SK-N-SH treated with all-trans-retinoic acid at 6 μM for 48 hours (cell line): ENCODE results near the gene MLX.

Source experiments
- ATAC-seq: fragments of 200-7000 bp; cut with Tn5 transposase; 3 replicates; pipeline ENCODE4 v1.9.1; 2020; ENCODE audit warnings: mild to moderate bottlenecking, moderate library complexity
- ARNTL ChIP-seq: fragments of 450-650 bp; formaldehyde crosslinking; IDR thresholded peaks from 2 replicates; pipeline ENCODE4 v1.5.0; 2020; ENCODE audit warnings: low read depth, mild to moderate bottlenecking, moderate library complexity, borderline replicate concordance
- BACH2 ChIP-seq: fragments of 250-450 bp; sonication (Bioruptor Pico); IDR thresholded peaks from 2 replicates; pipeline ENCODE4 v1.9.0; 2021; ENCODE audit warnings: mild to moderate bottlenecking, borderline replicate concordance
- CSDC2 ChIP-seq: fragments of 250-450 bp; sonication (Bioruptor Pico); IDR thresholded peaks from 2 replicates; pipeline ENCODE4 v1.5.0; 2020; ENCODE audit warnings: mild to moderate bottlenecking, moderate library complexity
- ESRRG ChIP-seq: fragments of 250-450 bp; sonication (Bioruptor Pico); IDR thresholded peaks from 2 replicates; pipeline ENCODE4 v1.6.1; 2021; ENCODE audit warnings: mild to moderate bottlenecking
- GLIS3 ChIP-seq: fragments of 250-450 bp; sonication (Bioruptor Pico); IDR thresholded peaks from 2 replicates; pipeline ENCODE4 v1.5.0; 2020; ENCODE audit warnings: mild to moderate bottlenecking, moderate library complexity
- ISL1 ChIP-seq: fragments of 250-450 bp; sonication (Bioruptor Pico); IDR thresholded peaks from 2 replicates; pipeline ENCODE4 v2.1.2; 2022; ENCODE audit warnings: mild to moderate bottlenecking, moderate library complexity
- OSR1 ChIP-seq: fragments of 250-450 bp; sonication (Bioruptor Pico); IDR thresholded peaks from 2 replicates; pipeline ENCODE4 v1.8.0; 2022; ENCODE audit warnings: moderate library complexity, mild to moderate bottlenecking, inconsistent platforms
- RARB ChIP-seq: fragments of 250-450 bp; sonication (Bioruptor Pico); IDR thresholded peaks from 2 replicates; pipeline ENCODE4 v1.8.0; 2021; ENCODE audit warnings: mild to moderate bottlenecking, moderate library complexity
- TCF4 ChIP-seq: fragments of 250-450 bp; sonication (Bioruptor Pico); IDR thresholded peaks from 2 replicates; pipeline ENCODE4 v1.8.0; 2021; ENCODE audit warnings: mild to moderate bottlenecking, moderate library complexity, borderline replicate concordance
- TOX ChIP-seq: fragments of 250-450 bp; sonication (Bioruptor Pico); IDR thresholded peaks from 2 replicates; pipeline ENCODE4 v1.8.0; 2021; ENCODE audit warnings: mild to moderate bottlenecking, moderate library complexity, borderline replicate concordance
- ZC3H10 ChIP-seq: fragments of 250-450 bp; sonication (Bioruptor Pico); IDR thresholded peaks from 2 replicates; pipeline ENCODE4 v1.5.1; 2021; ENCODE audit warnings: mild to moderate bottlenecking, moderate library complexity
- ZFP3 ChIP-seq: fragments of 250-450 bp; sonication (Bioruptor Pico); IDR thresholded peaks from 2 replicates; pipeline ENCODE4 v1.5.0; 2020; ENCODE audit warnings: mild to moderate bottlenecking, moderate library complexity
- ZFP30 ChIP-seq: fragments of 450-650 bp; formaldehyde crosslinking; IDR thresholded peaks from 2 replicates; pipeline ENCODE4 v1.5.0; 2022; ENCODE audit warnings: mild to moderate bottlenecking, moderate library complexity
- ZNF565 ChIP-seq: fragments of 450-650 bp; formaldehyde crosslinking; conservative IDR thresholded peaks from 2 replicates; pipeline ENCODE4 v1.5.0; 2020; ENCODE audit warnings: low read depth, mild to moderate bottlenecking, moderate library complexity
- ZNF70 ChIP-seq: fragments of 450-650 bp; formaldehyde crosslinking; IDR thresholded peaks from 2 replicates; pipeline ENCODE4 v1.5.0; 2020; ENCODE audit warnings: mild to moderate bottlenecking, moderate library complexity
- ZNF8 ChIP-seq: fragments of 450-650 bp; formaldehyde crosslinking; IDR thresholded peaks from 2 replicates; pipeline ENCODE4 v1.5.0; 2020; ENCODE audit warnings: mild to moderate bottlenecking, moderate library complexity
- TF ChIP-seq, protein P1 (sequence below): fragments of 250-450 bp; sonication (Bioruptor Pico); IDR thresholded peaks from 2 replicates; pipeline ENCODE4 v1.8.0; 2020; ENCODE audit warnings: mild to moderate bottlenecking, moderate library complexity, borderline replicate concordance
- TF ChIP-seq, protein P2 (sequence below): fragments of 250-450 bp; sonication (Bioruptor Pico); IDR thresholded peaks from 2 replicates; pipeline ENCODE4 v1.5.1; 2021; ENCODE audit warnings: mild to moderate bottlenecking, moderate library complexity
- TF ChIP-seq, protein P3 (sequence below): fragments of 250-450 bp; sonication (Bioruptor Pico); IDR thresholded peaks from 2 replicates; pipeline ENCODE4 v1.8.0; 2021; ENCODE audit warnings: low read depth, mild to moderate bottlenecking, moderate library complexity, borderline replicate concordance

Gene MLX

DNA sequence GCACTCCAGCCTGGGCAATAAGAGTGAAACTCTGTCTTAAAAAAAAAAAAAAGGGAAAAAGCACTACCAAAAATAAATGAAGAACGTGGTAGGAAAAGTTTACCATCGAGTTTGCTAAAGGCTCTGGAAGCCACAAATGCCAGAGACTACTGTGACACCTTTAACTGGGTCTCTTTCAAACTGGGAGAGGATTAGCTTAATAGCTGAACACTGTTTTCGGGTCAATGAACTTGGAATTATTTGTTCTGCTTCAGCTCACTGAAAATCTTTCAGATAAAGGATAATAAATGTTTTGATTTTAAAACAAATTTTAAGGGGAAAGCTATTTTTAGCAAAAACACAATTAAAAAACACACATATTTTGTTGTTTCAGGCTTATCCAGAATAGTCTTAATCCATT lies 40.9 kb downstream of the MLX start (continued):
- TF ChIP-seq, protein P1, sequence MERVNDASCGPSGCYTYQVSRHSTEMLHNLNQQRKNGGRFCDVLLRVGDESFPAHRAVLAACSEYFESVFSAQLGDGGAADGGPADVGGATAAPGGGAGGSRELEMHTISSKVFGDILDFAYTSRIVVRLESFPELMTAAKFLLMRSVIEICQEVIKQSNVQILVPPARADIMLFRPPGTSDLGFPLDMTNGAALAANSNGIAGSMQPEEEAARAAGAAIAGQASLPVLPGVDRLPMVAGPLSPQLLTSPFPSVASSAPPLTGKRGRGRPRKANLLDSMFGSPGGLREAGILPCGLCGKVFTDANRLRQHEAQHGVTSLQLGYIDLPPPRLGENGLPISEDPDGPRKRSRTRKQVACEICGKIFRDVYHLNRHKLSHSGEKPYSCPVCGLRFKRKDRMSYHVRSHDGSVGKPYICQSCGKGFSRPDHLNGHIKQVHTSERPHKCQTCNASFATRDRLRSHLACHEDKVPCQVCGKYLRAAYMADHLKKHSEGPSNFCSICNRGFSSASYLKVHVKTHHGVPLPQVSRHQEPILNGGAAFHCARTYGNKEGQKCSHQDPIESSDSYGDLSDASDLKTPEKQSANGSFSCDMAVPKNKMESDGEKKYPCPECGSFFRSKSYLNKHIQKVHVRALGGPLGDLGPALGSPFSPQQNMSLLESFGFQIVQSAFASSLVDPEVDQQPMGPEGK (CRISPR knock-in tag) = no peak
- TF ChIP-seq, all 23 proteins: peak for 0

DNA sequence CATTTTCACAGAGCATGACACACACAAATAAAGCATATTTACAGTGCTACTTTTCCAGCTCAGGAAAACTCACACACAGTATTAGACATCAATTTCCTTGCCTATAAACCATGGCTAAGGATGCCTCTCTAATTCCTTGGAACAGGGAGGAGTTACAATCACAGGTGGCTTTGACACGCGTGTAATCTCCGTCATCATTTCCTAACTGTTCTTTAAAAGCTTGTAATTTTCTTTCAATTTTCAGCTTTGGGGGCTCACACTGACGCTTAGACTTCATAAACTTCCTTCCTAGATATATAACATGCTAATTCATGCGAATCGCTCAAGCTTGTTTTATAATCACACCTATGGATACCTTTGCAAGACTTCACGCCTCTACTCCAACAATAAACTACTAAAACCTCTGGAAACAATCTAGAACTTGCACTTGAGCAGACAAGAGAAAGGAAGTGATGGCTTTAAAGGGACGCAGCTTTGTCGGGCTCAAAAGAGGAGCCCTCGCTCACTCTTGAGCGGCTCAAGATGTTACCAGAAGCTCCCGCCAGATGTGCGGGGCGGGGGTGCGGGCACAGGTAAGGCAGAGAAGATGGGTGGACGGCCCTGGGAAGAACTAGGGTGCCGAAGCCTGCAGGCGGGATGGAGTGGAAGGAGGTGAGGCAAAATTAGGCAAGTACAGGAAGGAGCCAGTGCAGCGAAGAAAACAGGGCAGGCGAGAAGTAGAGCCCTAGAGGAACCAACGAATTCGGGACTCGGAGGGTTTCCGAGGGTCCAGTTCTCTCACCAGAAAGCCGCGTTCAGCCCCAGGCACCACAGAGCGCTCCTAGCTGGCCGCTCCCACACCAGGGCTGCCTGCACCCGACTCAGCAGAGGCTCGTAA lies 41.6 kb downstream of the MLX start:
- TF ChIP-seq, protein P2, sequence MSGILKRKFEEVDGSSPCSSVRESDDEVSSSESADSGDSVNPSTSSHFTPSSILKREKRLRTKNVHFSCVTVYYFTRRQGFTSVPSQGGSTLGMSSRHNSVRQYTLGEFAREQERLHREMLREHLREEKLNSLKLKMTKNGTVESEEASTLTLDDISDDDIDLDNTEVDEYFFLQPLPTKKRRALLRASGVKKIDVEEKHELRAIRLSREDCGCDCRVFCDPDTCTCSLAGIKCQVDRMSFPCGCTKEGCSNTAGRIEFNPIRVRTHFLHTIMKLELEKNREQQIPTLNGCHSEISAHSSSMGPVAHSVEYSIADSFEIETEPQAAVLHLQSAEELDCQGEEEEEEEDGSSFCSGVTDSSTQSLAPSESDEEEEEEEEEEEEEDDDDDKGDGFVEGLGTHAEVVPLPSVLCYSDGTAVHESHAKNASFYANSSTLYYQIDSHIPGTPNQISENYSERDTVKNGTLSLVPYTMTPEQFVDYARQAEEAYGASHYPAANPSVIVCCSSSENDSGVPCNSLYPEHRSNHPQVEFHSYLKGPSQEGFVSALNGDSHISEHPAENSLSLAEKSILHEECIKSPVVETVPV = no peak
- no peak for TF ChIP-seq RARB
- no peak for TF ChIP-seq ZNF565
- no peak for TF ChIP-seq TCF4 (CRISPR knock-in tag)
- peak; percentile 76 for TF ChIP-seq ZFP3
- TF ChIP-seq, protein P3, sequence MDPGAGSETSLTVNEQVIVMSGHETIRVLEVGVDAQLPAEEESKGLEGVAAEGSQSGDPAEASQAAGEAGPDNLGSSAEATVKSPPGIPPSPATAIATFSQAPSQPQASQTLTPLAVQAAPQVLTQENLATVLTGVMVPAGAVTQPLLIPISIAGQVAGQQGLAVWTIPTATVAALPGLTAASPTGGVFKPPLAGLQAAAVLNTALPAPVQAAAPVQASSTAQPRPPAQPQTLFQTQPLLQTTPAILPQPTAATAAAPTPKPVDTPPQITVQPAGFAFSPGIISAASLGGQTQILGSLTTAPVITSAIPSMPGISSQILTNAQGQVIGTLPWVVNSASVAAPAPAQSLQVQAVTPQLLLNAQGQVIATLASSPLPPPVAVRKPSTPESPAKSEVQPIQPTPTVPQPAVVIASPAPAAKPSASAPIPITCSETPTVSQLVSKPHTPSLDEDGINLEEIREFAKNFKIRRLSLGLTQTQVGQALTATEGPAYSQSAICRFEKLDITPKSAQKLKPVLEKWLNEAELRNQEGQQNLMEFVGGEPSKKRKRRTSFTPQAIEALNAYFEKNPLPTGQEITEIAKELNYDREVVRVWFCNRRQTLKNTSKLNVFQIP (CRISPR knock-in tag) = no peak
- no peak for TF ChIP-seq ESRRG (CRISPR knock-in tag)
- no peak for TF ChIP-seq ZC3H10

DNA sequence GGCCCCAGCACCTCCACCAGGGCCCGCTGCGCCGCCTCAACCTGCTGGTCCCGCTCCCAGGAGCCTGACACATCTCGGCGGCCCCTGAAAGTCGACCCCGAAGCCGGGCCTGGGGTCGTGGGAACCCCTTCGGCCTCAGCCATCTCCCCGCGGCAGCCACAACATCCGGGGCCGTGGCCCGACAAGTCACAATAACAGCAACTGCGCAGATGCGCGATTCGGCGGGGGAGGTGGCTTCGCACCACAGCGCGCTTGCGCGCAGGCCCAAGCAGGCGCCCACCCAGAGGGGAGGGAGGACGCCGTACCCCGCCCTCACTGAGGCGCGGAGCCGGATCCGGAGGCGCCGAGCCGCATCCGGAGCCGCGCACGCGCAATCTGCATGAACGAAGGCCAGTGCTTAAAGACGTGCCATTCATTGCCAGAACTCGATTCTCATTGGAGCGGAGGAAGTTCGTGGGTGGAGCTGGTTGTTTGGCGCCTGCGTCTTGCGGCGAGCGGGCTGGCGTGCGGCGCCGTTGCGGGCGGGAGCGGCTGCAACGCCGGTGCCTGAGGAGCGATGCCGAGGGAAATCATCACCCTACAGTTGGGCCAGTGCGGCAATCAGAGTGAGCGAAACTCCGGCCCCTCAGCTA lies 42.4 kb downstream of the MLX start, which contains the start of the genes RETREG3 and TUBG1:
TSS of gene RETREG3 (minus strand) at position 193 of the 632 bp plus-strand sequence. CDS start at position 143, 50 bp downstream.
TSS of gene TUBG1 (plus strand) at position 502 of the 632 bp plus-strand sequence. CDS start at position 557, 55 bp downstream.
- peak; percentile 93 for ATAC-seq
- no peak for TF ChIP-seq CSDC2 (CRISPR knock-in tag)
- no peak for TF ChIP-seq ARNTL
- no peak for TF ChIP-seq BACH2 (CRISPR knock-in tag)
- TF ChIP-seq ZNF8 = no peak
- no peak for TF ChIP-seq TOX (CRISPR knock-in tag)
- TF ChIP-seq GLIS3 = no peak
- TF ChIP-seq, protein P3 (CRISPR knock-in tag) = no peak
- no peak for TF ChIP-seq ISL1 (CRISPR knock-in tag)
- TF ChIP-seq ESRRG (CRISPR knock-in tag) = no peak
- no peak for TF ChIP-seq OSR1 (CRISPR knock-in tag)
- TF ChIP-seq ZFP30 = no peak
- no peak for TF ChIP-seq ZNF70
- no peak for TF ChIP-seq TCF4 (CRISPR knock-in tag)
- TF ChIP-seq, protein P2 = no peak
- no peak for TF ChIP-seq ZFP3

More for the DNA sequence above, 41.6 kb downstream of the MLX start:
- ATAC-seq = peak; percentile 77

DNA sequence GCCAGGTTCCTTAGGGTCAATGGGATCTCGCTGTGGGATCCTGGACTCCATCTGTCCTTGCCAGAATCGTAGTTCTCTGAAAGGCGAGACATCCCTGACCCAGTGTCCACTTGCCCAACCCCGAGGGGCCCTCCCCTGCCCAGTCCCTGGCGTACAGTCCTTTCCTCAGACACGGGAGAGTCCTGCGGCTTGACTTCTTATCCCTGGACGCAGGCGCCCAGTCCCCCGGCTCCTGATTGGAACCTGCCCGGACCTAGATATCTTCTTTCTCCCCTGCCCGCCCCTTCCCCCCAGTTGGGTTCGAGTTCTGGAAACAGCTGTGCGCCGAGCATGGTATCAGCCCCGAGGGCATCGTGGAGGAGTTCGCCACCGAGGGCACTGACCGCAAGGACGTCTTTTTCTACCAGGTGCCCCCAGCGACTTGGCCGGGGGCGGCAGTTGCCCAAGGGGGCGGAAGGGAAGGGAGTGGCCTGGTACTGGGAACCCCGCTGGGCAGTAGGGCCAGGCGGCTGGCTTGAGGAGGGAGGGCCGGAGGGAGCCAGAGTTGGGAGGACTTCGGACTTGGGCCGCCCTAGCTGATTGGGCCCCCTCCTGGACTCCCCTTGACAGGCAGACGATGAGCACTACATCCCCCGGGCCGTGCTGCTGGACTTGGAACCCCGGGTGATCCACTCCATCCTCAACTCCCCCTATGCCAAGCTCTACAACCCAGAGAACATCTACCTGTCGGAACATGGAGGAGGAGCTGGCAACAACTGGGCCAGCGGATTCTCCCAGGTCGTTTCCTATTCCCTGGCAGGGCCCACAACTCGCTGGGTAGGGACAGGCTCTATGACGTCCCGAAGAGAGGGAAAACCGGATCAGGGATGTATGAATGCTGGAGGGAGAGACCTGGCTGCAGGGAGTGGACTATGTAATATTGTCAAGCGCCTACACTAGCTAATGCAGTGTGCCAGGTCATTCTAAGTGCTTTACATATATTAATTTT lies 43.2 kb downstream of the MLX start:
- peak; percentile 57 for ATAC-seq
